Activated naive CD4-positive, alpha-beta T cell treated with anti-CD3 and anti-CD28 coated beads, Interleukin-2, amount 50 U/mL, for 24 hours (primary cell): ENCODE results near the gene BMP6.

Experiments used
- H3K27ac Mint-ChIP-seq: one replicate; pipeline ENCODE4 v1.8.0; 2021; ENCODE audit warnings: mild to moderate bottlenecking, mixed read lengths
- H3K27me3 Mint-ChIP-seq: one replicate; pipeline ENCODE4 v1.8.0; 2021; ENCODE audit warnings: mixed read lengths
- H3K36me3 Mint-ChIP-seq: one replicate; pipeline ENCODE4 v1.8.0; 2021; ENCODE audit warnings: mixed read lengths
- H3K4me1 Mint-ChIP-seq: one replicate; pipeline ENCODE4 v1.8.0; 2021; ENCODE audit warnings: mixed read lengths
- H3K4me3 Mint-ChIP-seq: one replicate; pipeline ENCODE4 v1.8.0; 2021; ENCODE audit warnings: mild to moderate bottlenecking, mixed read lengths
- H3K9me3 Mint-ChIP-seq: one replicate; pipeline ENCODE4 v1.8.0; 2021; ENCODE audit warnings: mixed read lengths

Gene BMP6

DNA sequence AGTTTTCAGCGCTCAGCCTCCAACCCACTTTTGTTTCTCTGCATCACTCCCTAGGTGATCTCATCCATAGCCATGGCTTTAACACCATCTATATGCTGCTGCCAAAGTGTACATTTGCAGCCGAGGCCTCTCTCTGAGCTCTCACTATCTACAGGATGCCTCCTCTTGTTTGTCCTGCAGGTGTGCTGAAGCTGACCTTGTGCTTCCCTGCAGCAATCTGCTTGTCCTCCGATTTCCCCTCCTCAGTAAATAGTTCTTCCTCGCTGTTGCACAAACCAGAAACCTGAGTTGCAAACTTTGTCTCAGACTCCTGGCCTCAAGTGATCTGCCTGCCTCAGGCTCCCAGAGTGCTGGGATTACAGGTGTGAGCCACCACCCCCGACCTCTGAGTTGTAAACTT lies 188.4 kb downstream of the BMP6 start:
- no peaks in the 10 kb centered on the region for H3K36me3 Mint-ChIP-seq
- no peaks in the 10 kb centered on the region for H3K27me3 Mint-ChIP-seq
- H3K27ac Mint-ChIP-seq, result no peak overlapping the region
- H3K4me3 Mint-ChIP-seq, result no peak overlapping the region
- H3K4me1 Mint-ChIP-seq, result peaks cover 5% of the 10 kb centered on the region
- H3K9me3 Mint-ChIP-seq, result no peaks in the 10 kb centered on the region

DNA sequence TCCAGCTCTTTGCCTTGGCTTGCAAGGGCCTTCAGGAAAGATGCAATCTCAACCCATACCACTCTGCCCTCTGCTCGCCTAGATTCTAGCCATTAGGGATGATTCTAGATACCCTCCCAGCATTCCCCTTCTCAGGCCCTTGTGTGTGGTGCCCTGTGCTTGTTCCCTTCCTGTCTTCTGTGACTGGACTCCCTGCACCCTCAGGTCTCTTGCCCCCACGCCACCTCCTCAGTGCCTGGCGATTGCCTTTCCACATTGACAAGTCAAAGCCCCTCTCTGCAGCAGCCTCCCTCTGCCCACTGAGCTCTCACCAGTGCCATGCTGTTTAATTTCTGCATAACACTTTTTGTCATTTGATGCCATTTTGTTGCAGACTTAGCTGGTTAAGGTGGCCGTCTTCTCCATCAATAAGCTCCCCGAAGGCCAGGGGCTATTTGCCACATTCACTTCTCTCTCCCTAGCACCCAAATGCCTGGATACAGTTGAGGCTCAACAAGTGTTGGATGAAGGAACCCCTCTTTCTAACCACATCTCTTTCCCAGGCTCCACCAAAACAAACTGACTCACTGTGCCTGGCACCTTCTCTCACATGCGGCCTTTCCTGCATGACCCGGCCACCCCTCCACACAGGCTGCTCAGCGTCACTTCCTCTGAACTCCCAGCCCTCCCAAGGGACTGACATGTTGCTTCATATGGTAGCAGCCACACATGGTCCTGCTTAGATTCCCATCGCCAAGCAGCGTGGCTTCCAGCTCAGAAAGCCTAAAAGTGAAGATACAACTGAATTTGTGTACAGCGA lies 189.3 kb downstream of the BMP6 start:
- Mint-ChIP-seq H3K4me3 (no peak overlapping the region), H3K27me3 (no peaks in the 10 kb centered on the region), H3K4me1 (peaks cover 5% of the 10 kb centered on the region), H3K9me3 (no peaks in the 10 kb centered on the region), H3K27ac (no peak overlapping the region), H3K36me3 (no peaks in the 10 kb centered on the region)

DNA sequence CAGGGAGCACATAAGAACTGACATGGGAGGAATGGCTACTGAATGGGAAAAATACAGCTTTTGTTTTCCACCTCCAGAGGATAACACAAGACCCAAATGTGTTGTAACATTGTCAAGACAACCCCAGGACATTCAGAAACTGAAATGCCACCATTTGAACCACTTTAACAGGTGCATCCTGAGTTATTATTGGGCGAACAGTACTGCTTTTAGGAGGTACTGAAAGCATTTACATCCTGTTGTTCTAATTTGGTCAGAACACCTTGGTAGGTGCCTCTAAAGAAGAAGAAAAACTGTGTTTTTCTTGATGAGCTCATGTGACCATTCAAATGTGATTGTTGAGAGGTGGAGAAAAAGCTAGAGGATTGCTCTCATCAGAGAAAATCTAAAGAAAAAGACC lies 191.1 kb downstream of the BMP6 start:
- Mint-ChIP-seq H3K36me3 (no peaks in the 10 kb centered on the region), H3K4me1 (no peaks in the 10 kb centered on the region), H3K27ac (no peak overlapping the region), H3K9me3 (no peaks in the 10 kb centered on the region), H3K4me3 (no peak overlapping the region), H3K27me3 (no peaks in the 10 kb centered on the region)

DNA sequence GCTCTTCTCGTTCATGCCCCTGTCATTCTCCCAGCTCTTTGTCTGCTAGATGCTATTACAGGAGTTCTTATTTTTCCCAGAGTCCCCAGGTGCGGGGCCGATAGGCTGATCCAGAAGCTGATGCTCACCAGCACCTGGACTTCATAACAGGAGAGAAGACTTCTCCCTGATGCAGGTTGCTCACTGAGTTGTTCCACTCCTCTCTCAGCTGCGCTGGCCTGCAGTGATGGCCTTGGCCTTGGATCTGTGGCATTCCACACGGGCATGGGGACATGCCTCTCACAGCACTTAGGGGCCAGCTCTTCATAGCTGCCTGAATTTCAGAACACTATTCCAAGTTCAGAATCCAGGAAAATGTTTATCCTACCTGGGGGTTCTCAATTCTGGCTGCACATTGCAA lies 191.8 kb downstream of the BMP6 start:
- Mint-ChIP-seq H3K27me3 (no peaks in the 10 kb centered on the region), H3K36me3 (no peaks in the 10 kb centered on the region), H3K4me3 (no peak overlapping the region), H3K27ac (no peak overlapping the region), H3K9me3 (no peaks in the 10 kb centered on the region), H3K4me1 (no peaks in the 10 kb centered on the region)

DNA sequence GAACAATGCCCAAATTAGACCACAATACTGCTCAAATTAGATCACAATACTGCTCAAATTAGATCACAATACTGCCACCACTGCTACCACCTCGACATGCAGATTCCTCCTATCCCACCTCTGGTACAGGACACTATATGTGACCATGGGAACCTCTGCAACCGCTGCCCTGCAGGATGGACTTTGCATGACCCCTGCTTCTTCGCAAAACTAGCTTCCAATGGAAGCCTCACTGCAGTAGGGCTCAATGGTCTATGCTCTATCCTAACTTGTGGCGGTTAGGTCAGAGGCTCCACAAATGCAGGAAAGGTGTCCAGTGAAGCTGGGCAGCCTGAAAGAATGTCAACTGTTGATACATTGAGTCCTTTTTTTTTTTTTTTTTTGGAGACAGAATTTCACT lies 192.5 kb downstream of the BMP6 start:
- Mint-ChIP-seq H3K4me3 (no peak overlapping the region), H3K4me1 (no peaks in the 10 kb centered on the region), H3K27ac (no peak overlapping the region), H3K36me3 (no peaks in the 10 kb centered on the region), H3K9me3 (no peaks in the 10 kb centered on the region), H3K27me3 (no peaks in the 10 kb centered on the region)

DNA sequence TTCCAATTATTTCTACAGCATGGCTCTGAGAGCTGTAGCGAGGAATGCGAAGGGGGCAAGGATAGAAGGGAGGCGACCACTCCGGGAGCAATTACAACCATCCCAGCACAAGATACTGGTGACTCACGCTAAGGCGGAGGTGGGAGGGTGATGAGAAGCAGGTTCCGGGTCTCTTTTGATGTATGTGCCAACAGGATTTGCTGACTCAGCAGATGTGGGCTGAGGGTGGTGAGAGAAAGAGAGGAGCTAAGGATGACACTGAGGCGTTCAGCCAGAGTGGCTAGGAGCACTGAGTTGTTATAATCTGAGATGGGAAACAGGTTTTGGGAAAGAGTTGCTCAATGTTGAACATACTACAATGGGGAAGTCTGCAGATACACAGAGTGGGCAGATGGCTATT lies 194.0 kb downstream of the BMP6 start:
- Mint-ChIP-seq H3K27ac (no peak overlapping the region), H3K27me3 (peaks cover 3% of the 10 kb centered on the region), H3K36me3 (peaks cover 1% of the 10 kb centered on the region), H3K4me3 (no peak overlapping the region), H3K9me3 (peaks cover 11% of the 10 kb centered on the region), H3K4me1 (no peaks in the 10 kb centered on the region)

DNA sequence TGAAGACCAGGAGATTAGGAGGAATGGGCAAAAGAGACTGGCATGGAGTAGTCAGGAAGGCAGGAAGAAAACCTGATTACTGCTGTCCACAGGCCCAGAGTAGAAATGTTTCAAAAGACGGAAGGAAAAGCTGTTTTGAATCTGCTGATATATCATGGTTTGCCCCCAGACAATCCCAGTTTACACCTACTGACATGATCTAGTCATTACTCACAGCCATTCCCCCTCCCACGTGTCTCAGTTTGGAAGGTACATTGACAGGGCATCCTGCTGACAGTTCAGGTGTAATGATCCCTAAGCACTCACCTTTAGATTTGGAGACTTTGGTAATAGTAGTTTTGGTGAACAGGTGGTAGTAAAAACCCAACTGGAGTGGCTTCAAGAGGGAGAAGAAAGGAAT lies 194.5 kb downstream of the BMP6 start:
- Mint-ChIP-seq H3K27ac (no peak overlapping the region), H3K27me3 (peaks cover 3% of the 10 kb centered on the region), H3K9me3 (peaks cover 17% of the 10 kb centered on the region), H3K36me3 (peaks cover 4% of the 10 kb centered on the region), H3K4me1 (no peaks in the 10 kb centered on the region), H3K4me3 (no peak overlapping the region)

DNA sequence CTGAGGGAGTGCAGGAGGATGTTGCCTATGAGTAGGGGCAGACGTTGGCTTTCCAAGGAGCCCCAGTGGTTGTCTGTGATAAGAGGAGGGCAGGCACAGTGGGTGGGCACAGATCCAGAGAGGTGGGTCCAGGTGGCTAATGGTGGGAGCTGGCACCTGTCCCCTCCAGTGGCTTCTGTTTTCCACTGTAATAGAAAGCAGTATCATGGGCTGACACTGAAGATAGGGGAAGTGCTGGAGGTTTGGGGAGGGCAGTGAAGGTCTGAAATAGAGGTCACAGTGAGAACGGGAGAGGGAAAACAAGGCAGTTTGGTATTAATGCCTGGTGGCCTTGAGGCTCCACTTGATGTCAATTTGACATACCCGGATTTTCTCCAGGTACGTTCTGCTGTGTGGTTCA lies 195.1 kb downstream of the BMP6 start:
- H3K27me3 Mint-ChIP-seq, result peaks cover 3% of the 10 kb centered on the region
- peaks cover 4% of the 10 kb centered on the region for H3K36me3 Mint-ChIP-seq
- H3K27ac Mint-ChIP-seq, result no peak overlapping the region
- no peak overlapping the region for H3K4me3 Mint-ChIP-seq
- peaks cover 19% of the 10 kb centered on the region for H3K9me3 Mint-ChIP-seq
- no peaks in the 10 kb centered on the region for H3K4me1 Mint-ChIP-seq

DNA sequence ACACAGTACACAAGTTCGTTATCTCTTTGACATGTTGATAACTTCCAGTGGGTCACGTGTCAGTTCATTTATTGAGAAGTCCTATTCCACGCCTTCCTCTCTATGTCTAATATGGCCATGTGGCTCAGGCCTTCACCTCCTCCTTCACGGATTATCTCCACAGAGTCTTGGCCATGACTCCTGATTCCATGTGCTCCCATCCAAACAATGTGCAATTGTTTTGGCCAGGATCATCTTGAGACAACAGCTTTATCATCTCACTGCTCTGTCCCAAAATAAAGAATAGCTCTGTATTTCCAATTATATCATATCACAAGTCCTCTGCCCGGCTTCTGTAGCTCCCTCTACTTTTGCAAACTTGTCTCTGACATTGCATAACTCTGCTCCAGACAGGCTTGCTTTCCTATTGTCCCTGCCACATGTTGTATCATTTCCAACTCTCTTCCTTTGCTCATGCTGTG lies 195.8 kb downstream of the BMP6 start:
- Mint-ChIP-seq H3K27ac (no peak overlapping the region), H3K27me3 (peaks cover 4% of the 10 kb centered on the region), H3K9me3 (peaks cover 19% of the 10 kb centered on the region), H3K36me3 (peaks cover 4% of the 10 kb centered on the region), H3K4me1 (no peaks in the 10 kb centered on the region), H3K4me3 (no peak overlapping the region)

DNA sequence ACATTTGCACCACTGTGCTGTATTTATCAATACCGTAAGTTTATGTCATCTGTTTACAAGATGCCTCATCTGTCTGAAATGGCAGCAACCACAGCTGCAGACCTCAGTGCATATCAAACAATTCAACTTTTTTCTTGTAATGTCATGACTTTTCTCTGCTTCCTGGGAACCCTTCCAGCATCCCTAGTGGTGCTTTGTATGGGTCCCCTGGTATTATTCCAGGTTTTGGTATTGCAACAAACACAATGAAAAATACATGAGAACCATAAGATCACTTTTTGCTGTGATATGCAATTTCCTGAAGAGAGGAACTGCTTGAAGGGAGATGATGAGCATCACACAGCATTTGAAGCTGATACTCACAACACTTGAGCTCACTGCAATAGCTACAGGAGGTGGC lies 196.7 kb downstream of the BMP6 start:
- peaks cover 4% of the 10 kb centered on the region for H3K36me3 Mint-ChIP-seq
- H3K27ac Mint-ChIP-seq, result no peak overlapping the region
- H3K4me3 Mint-ChIP-seq, result no peak overlapping the region
- H3K4me1 Mint-ChIP-seq, result no peaks in the 10 kb centered on the region
- peaks cover 19% of the 10 kb centered on the region for H3K9me3 Mint-ChIP-seq
- H3K27me3 Mint-ChIP-seq, result peaks cover 4% of the 10 kb centered on the region

DNA sequence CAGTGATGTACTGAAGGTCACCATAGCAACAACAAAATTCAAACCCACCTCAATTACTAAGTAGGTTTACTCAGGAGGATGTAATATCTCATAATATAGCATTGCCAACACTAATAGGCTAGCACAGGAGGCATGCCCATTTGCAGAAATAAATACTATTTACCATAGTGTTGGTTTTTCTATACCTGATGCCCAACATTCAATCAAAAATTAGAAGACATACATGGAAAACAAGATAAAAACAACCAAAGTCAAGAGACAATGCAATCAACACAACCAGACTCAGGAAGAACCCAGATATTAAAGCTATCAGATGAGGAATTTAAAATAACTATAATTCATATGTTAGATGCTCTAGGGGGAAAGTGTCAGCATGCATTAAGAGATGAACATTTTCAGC lies 199.0 kb downstream of the BMP6 start:
- H3K27me3 Mint-ChIP-seq, result peaks cover 7% of the 10 kb centered on the region
- H3K27ac Mint-ChIP-seq, result no peak overlapping the region
- peaks cover 4% of the 10 kb centered on the region for H3K36me3 Mint-ChIP-seq
- H3K4me1 Mint-ChIP-seq, result no peaks in the 10 kb centered on the region
- no peak overlapping the region for H3K4me3 Mint-ChIP-seq
- H3K9me3 Mint-ChIP-seq, result peaks cover 19% of the 10 kb centered on the region
